Lower leg skin (tissue), 3 donors: ENCODE results near the gene HLA-E.

Source experiments
- POLR2A ChIP-seq, 2 donors: fragments of 450-650 bp; IDR thresholded peaks; one replicate each; pipeline ENCODE4 v1.6.1; 2016 to 2017; ENCODE audit warnings: antibody characterized with exemption in 2 of 2, mild to moderate bottlenecking in 1 of 2, moderate library complexity in 1 of 2
- TF ChIP-seq, protein P1 (sequence below), 3 donors: fragments of 450-650 bp; IDR thresholded peaks; one replicate each; pipeline ENCODE4 v1.5.1; 2016; ENCODE audit warnings: antibody characterized with exemption in 3 of 3, mild to moderate bottlenecking in 3 of 3, moderate library complexity in 2 of 3

DNA sequence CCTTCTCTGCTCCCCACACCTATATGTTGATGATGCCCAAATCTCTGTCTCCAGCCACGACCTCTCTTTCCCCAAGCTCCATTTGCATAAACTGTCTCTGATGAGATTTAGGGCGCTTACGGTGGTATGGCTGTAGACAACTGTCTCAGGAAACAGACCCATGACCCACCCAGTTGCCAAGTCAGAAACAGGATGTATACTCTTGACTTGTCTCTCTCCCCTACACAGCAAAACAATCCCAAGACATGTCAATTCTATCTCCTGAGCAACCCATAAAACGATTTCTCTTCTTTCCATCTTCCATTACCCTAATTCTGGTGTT is 53.1 kb downstream of the HLA-E start:
- no peak for TF ChIP-seq POLR2A (IDR thresholded peaks at IDR 0.05)
- TF ChIP-seq, protein P1, sequence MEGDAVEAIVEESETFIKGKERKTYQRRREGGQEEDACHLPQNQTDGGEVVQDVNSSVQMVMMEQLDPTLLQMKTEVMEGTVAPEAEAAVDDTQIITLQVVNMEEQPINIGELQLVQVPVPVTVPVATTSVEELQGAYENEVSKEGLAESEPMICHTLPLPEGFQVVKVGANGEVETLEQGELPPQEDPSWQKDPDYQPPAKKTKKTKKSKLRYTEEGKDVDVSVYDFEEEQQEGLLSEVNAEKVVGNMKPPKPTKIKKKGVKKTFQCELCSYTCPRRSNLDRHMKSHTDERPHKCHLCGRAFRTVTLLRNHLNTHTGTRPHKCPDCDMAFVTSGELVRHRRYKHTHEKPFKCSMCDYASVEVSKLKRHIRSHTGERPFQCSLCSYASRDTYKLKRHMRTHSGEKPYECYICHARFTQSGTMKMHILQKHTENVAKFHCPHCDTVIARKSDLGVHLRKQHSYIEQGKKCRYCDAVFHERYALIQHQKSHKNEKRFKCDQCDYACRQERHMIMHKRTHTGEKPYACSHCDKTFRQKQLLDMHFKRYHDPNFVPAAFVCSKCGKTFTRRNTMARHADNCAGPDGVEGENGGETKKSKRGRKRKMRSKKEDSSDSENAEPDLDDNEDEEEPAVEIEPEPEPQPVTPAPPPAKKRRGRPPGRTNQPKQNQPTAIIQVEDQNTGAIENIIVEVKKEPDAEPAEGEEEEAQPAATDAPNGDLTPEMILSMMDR (IDR thresholded peaks at IDR 0.05): no peak
